Measurements from ENCODE around the gene PNLIPRP1.

PNLIPRP1 gene

DNA sequence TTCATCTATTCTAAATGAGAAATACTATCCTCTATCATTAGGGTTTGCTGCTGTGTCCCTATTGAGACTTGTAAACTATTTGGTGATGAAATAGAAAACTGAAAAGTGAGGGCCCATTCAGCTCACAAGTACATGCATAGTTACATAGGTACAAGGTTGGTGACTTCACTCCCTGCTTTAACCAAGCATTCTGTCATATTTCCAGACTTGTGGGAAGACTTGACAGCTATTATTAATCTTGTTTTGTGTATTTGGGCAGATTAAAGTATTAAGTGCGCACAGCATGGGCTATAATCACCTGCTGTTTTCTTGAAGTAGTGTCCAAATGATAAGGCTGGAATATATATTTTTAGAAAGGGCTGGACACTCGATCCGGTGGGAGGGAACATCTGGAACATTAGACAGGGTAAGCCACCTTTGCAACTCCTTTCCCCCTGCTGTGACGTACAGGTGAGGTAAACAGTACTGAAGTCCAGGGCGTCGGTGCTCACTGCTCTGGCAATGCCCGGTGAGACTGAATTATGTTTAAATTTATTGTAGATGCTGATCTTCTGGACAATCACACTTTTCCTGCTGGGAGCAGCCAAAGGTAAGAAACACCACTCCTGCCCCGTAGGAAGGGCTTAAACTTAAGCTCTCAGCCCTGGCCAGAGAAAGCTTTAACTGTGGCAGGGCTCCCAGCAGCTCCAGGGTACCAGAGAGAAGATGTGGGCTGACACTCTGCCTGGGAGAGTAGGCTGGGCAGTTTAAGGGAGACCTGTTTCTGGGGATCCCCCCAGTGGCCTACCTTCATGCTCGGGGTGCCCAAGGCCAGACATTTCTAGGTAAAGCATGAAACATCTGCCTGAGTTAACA, at the start of gene PNLIPRP1:
TSS of gene PNLIPRP1 (plus strand) at position 370 of the 855 bp plus-strand sequence. CDS start at position 541, 171 bp downstream.
- DNase-seq (ENCODE audit: low read depth): no peak
- TF ChIP-seq, protein P1, sequence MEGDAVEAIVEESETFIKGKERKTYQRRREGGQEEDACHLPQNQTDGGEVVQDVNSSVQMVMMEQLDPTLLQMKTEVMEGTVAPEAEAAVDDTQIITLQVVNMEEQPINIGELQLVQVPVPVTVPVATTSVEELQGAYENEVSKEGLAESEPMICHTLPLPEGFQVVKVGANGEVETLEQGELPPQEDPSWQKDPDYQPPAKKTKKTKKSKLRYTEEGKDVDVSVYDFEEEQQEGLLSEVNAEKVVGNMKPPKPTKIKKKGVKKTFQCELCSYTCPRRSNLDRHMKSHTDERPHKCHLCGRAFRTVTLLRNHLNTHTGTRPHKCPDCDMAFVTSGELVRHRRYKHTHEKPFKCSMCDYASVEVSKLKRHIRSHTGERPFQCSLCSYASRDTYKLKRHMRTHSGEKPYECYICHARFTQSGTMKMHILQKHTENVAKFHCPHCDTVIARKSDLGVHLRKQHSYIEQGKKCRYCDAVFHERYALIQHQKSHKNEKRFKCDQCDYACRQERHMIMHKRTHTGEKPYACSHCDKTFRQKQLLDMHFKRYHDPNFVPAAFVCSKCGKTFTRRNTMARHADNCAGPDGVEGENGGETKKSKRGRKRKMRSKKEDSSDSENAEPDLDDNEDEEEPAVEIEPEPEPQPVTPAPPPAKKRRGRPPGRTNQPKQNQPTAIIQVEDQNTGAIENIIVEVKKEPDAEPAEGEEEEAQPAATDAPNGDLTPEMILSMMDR (IDR thresholded peaks at IDR 0.05; ENCODE audit: low read depth, low read length): no peak
- TF ChIP-seq POLR2A (IDR thresholded peaks at IDR 0.05; ENCODE audit: extremely low read depth, insufficient read length) (no peak), MYC (IDR thresholded peaks at IDR 0.05; ENCODE audit: low read depth, low read length) (no peak)
- TF ChIP-seq, protein P2, sequence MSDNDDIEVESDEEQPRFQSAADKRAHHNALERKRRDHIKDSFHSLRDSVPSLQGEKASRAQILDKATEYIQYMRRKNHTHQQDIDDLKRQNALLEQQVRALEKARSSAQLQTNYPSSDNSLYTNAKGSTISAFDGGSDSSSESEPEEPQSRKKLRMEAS (IDR thresholded peaks at IDR 0.05; ENCODE audit: low read depth, low read length): no peak
- H3K4me3 ChIP-seq (ENCODE audit: low read depth, low read length): no peak within 1 kb of the TSS

DNA sequence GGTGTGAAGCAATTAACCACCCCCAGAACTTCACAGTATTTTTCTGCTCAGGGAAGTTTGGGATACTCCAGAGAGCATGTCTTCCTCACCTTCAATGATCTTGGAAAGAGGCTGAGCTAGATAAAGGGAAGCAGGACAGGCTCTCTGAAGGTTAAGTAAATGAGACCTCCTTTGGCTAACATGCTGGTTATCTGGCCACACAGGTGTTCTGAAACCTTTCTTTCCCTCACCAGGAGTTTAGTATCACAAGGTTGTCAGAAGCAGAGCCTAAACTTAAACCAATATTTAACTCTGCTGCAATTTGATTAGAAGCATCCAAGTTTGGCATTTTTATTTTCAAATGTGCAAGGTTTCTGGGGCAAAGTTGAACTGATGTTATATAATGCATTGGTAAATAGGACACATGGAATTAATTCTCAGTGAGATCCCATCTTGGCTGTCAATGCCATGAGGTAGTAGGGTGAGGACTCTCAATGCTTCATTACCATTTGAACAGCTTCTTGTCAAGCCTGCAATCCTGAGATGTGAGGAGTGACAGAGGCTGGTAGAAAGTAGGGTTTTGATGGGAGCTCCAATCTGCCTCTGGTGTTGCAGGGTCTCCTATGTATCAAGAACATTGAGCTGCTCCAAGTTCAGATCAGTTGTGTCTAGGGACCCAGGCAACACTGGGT, 48.6 kb upstream of the PNLIPRP1 start:
- TF ChIP-seq MYC (IDR thresholded peaks at IDR 0.05; ENCODE audit: low read depth, low read length): no peak
- TF ChIP-seq, protein P2 (IDR thresholded peaks at IDR 0.05; ENCODE audit: low read depth, low read length): no peak
- no peak for TF ChIP-seq POLR2A (IDR thresholded peaks at IDR 0.05; ENCODE audit: extremely low read depth, insufficient read length)
- TF ChIP-seq, protein P1 (IDR thresholded peaks at IDR 0.05; ENCODE audit: low read depth, low read length): no peak
- H3K4me3 ChIP-seq (ENCODE audit: low read depth, low read length): no peak overlapping the region
- no peak for DNase-seq (ENCODE audit: low read depth)

DNA sequence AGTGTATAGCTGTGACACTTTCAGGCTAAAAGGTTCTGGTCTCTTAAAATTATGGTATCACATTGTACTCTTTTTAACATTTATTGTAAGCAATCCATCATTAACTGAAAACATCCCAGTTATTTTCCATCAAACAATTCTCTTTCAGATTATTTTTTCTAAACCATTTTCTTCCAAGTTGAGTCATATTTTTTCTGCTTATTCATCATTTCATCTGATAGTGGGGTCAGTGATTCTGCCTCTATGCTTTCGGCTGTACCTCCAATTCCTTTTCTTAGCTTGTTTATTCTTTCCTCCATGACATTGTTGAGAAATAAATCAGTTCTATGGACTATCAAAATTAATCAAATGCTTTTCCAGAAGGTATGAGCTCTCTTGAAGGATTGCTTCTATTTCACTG, 45.6 kb upstream of the PNLIPRP1 start:
- H3K4me3 ChIP-seq (ENCODE audit: low read depth, low read length): no peak overlapping the region
- DNase-seq (ENCODE audit: low read depth): no peak
- TF ChIP-seq, protein P2 (IDR thresholded peaks at IDR 0.05; ENCODE audit: low read depth, low read length): no peak
- TF ChIP-seq, protein P1 (IDR thresholded peaks at IDR 0.05; ENCODE audit: low read depth, low read length): no peak
- TF ChIP-seq POLR2A (IDR thresholded peaks at IDR 0.05; ENCODE audit: extremely low read depth, insufficient read length) (no peak), MYC (IDR thresholded peaks at IDR 0.05; ENCODE audit: low read depth, low read length) (no peak)

DNA sequence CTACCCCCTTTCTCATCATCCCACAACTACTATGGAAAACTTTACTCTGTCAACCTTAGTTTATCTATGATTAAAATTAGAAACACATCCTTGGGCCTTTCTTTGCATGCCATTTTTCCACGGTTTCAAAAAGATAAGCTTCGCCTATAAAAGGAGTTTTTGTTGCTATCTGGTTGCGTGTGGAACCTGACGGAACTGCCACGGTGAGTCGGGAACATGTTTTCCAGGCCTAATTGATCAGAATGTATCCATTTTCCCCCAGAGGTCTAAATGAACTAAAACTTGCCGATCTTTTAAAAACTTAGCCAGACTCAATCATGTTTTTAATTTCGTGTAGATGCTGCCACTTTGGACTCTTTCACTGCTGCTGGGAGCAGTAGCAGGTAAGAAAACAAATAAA, 45.0 kb upstream of the PNLIPRP1 start, which contains the start of gene PNLIP:
TSS of gene PNLIP (plus strand) at position 176 of the 400 bp plus-strand sequence. CDS start at position 338, 162 bp downstream.
- H3K4me3 ChIP-seq (ENCODE audit: low read depth, low read length): no peak within 1 kb of the TSS
- no peak for DNase-seq (ENCODE audit: low read depth)
- TF ChIP-seq POLR2A (IDR thresholded peaks at IDR 0.05; ENCODE audit: extremely low read depth, insufficient read length): no peak
- TF ChIP-seq, protein P2 (IDR thresholded peaks at IDR 0.05; ENCODE audit: low read depth, low read length): no peak
- TF ChIP-seq, protein P1 (IDR thresholded peaks at IDR 0.05; ENCODE audit: low read depth, low read length): no peak
- TF ChIP-seq MYC (IDR thresholded peaks at IDR 0.05; ENCODE audit: low read depth, low read length): no peak

DNA sequence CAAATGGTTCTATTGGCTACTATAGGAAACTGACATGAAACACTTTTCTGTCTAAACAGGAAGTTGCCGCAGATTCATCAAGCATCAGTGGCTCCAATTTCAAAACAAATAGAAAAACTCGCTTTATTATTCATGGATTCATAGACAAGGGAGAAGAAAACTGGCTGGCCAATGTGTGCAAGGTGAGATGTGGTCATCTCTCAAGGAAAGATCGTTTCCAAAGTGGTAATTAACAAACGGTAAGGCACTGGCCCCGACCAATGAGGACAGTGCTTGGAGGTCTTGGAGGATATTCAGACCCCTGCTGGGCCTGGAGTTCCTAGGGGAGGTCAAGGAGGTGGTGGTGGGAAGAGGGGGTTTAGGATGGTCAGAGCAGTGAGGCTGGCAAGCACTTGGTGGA, 42.5 kb upstream of the PNLIPRP1 start:
- no peak for DNase-seq (ENCODE audit: low read depth)
- no peak overlapping the region for H3K4me3 ChIP-seq (ENCODE audit: low read depth, low read length)
- TF ChIP-seq MYC (IDR thresholded peaks at IDR 0.05; ENCODE audit: low read depth, low read length): no peak
- TF ChIP-seq, protein P2 (IDR thresholded peaks at IDR 0.05; ENCODE audit: low read depth, low read length): no peak
- TF ChIP-seq, protein P1 (IDR thresholded peaks at IDR 0.05; ENCODE audit: low read depth, low read length): no peak
- no peak for TF ChIP-seq POLR2A (IDR thresholded peaks at IDR 0.05; ENCODE audit: extremely low read depth, insufficient read length)

All from NB4 (cell line).